Caco-2 (cell line): ENCODE results near the gene MEX3C. TPM values are rescaled to one million over a fixed set of nuclear protein-coding genes. Genes with fewer than 3 reads are reported as not detected.

Experiments
- BruUV-seq: library from RNA; stranded (reverse); fragments of 400-500 nt; replicated peaks from 2 replicates; lab custom pipeline; 2021; lab: Mats Ljungman, UMichigan
- CTCF ChIA-PET: fragments of 300-600 bp; sonication (Branson Sonifier 250); formaldehyde crosslinking; loops from one replicate; lab custom pipeline; 2022; ENCODE audit warnings: antibody characterized with exemption; lab: Charles Lee
- POLR2A ChIA-PET: fragments of 300-600 bp; sonication (Branson Sonifier 250); formaldehyde crosslinking; loops from one replicate; lab custom pipeline; 2022; ENCODE audit warnings: antibody characterized with exemption; lab: Charles Lee
- DNase-seq, 2 experiments: peaks; one replicate each; pipeline versions ENCODE4 v3.0.0 to v3.0.0-alpha.2; 2020 to 2022
- H3K27me3 ChIP-seq: replicated peaks from 2 replicates; pipeline ENCODE4 v1.6.0; 2011; ENCODE audit warnings: low read length; ENCODE audit not compliant: control insufficient read depth, insufficient read depth
- H3K36me3 ChIP-seq: 2 replicates; pipeline ENCODE4 v1.5.1; 2011; ENCODE audit warnings: low read length; ENCODE audit not compliant: control insufficient read depth, insufficient read depth
- H3K4me1 ChIP-seq: fragments of 250-450 bp; sonication (Bioruptor Pico); 2 replicates; pipeline ENCODE4 v1.5.1; 2020; ENCODE audit warnings: mild to moderate bottlenecking
- H3K4me3 ChIP-seq: 2 replicates; pipeline ENCODE4 v1.5.1; 2011; ENCODE audit warnings: low read depth, mild to moderate bottlenecking, control low read depth, low read length
- H3K9me3 ChIP-seq: fragments of 250-450 bp; sonication (Bioruptor Pico); 2 replicates; pipeline ENCODE4 v1.5.1; 2020; ENCODE audit warnings: mild to moderate bottlenecking, moderate library complexity
- H3K27ac Mint-ChIP-seq: one replicate; pipeline ENCODE4 v1.8.0; 2022; ENCODE audit warnings: mixed read lengths; ENCODE audit not compliant: unreplicated experiment
- H3K27me3 Mint-ChIP-seq: one replicate; pipeline ENCODE4 v1.8.0; 2022; ENCODE audit warnings: mixed read lengths; ENCODE audit not compliant: insufficient read depth, unreplicated experiment
- H3K36me3 Mint-ChIP-seq: one replicate; pipeline ENCODE4 v1.8.0; 2022; ENCODE audit warnings: mild to moderate bottlenecking, mixed read lengths; ENCODE audit not compliant: insufficient read depth, unreplicated experiment
- H3K4me1 Mint-ChIP-seq: one replicate; pipeline ENCODE4 v1.8.0; 2022; ENCODE audit warnings: low read depth, mixed read lengths; ENCODE audit not compliant: unreplicated experiment
- H3K4me3 Mint-ChIP-seq: one replicate; pipeline ENCODE4 v1.8.0; 2022; ENCODE audit warnings: mild to moderate bottlenecking, moderate library complexity, mixed read lengths; ENCODE audit not compliant: unreplicated experiment
- H3K9me3 Mint-ChIP-seq: one replicate; pipeline ENCODE4 v1.8.0; 2022; ENCODE audit warnings: mixed read lengths; ENCODE audit not compliant: unreplicated experiment
- intact Hi-C: fragments of 100-400 bp; cut with micrococcal nuclease; formaldehyde crosslinking; loops from one replicate; pipeline ENCODE4 v1.10.0; 2022; ENCODE audit not compliant: unreplicated experiment
- total RNA-seq: library from RNA; stranded (reverse); gene quantifications from 2 replicates; pipeline ENCODE4 v1.2.3, GENCODE V29; 2022
- TF ChIP-seq, protein P1 (sequence below), 2 experiments: fragments of 200-600 bp in 1 of 2; IDR thresholded peaks; 1 replicate in 1 of 2; 2 replicates in 1 of 2; pipeline versions ENCODE4 v1.5.1 to v1.8.0; 2011 to 2022; ENCODE audit warnings: antibody characterized with exemption in 1 of 2, control low read depth in 1 of 2, inconsistent platforms in 1 of 2, low read depth in 1 of 2, low read length in 1 of 2, mild to moderate bottlenecking in 1 of 2, moderate library complexity in 1 of 2; ENCODE audit not compliant: insufficient read depth in 1 of 2, severe bottlenecking in 1 of 2, unreplicated experiment in 1 of 2

MEX3C gene
- total RNA-seq, 1 experiment from 2014 or later, result 47.0 TPM

GRCh38 chr18:51235009-51235789, 37.7 kb upstream of the MEX3C start:
- DNase-seq, result no peak
- peaks cover 18% of the 10 kb centered on the region for H3K4me1 ChIP-seq
- Mint-ChIP-seq H3K9me3 (no peaks in the 10 kb centered on the region), H3K4me1 (peaks cover 18% of the 10 kb centered on the region), H3K36me3 (no peaks in the 10 kb centered on the region), H3K27ac (peak overlapping the region; percentile 68), H3K27me3 (no peaks in the 10 kb centered on the region), H3K4me3 (no peak overlapping the region)
- TF ChIP-seq, protein P1, sequence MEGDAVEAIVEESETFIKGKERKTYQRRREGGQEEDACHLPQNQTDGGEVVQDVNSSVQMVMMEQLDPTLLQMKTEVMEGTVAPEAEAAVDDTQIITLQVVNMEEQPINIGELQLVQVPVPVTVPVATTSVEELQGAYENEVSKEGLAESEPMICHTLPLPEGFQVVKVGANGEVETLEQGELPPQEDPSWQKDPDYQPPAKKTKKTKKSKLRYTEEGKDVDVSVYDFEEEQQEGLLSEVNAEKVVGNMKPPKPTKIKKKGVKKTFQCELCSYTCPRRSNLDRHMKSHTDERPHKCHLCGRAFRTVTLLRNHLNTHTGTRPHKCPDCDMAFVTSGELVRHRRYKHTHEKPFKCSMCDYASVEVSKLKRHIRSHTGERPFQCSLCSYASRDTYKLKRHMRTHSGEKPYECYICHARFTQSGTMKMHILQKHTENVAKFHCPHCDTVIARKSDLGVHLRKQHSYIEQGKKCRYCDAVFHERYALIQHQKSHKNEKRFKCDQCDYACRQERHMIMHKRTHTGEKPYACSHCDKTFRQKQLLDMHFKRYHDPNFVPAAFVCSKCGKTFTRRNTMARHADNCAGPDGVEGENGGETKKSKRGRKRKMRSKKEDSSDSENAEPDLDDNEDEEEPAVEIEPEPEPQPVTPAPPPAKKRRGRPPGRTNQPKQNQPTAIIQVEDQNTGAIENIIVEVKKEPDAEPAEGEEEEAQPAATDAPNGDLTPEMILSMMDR (IDR thresholded peaks at IDR 0.05; ENCODE audit: insufficient read depth in 1 of 2, low read depth in 1 of 2, low read length in 1 of 2, severe bottlenecking in 1 of 2, unreplicated experiment in 1 of 2), result no peak
- CTCF ChIA-PET, result no interaction called here
- no peak overlapping the region for H3K4me3 ChIP-seq
- POLR2A ChIA-PET, result no interaction called here
- no peaks in the 10 kb centered on the region for H3K27me3 ChIP-seq
- BruUV-seq, result no TSS peak
- H3K9me3 ChIP-seq, result no peaks in the 10 kb centered on the region
- intact Hi-C loops, result loop anchor here (5.0 to 10.0 kb wide), 2 partner anchors 42 to 150 kb away; no protein-coding TSS in a partner anchor
- no peaks in the 10 kb centered on the region for H3K36me3 ChIP-seq

DNA sequence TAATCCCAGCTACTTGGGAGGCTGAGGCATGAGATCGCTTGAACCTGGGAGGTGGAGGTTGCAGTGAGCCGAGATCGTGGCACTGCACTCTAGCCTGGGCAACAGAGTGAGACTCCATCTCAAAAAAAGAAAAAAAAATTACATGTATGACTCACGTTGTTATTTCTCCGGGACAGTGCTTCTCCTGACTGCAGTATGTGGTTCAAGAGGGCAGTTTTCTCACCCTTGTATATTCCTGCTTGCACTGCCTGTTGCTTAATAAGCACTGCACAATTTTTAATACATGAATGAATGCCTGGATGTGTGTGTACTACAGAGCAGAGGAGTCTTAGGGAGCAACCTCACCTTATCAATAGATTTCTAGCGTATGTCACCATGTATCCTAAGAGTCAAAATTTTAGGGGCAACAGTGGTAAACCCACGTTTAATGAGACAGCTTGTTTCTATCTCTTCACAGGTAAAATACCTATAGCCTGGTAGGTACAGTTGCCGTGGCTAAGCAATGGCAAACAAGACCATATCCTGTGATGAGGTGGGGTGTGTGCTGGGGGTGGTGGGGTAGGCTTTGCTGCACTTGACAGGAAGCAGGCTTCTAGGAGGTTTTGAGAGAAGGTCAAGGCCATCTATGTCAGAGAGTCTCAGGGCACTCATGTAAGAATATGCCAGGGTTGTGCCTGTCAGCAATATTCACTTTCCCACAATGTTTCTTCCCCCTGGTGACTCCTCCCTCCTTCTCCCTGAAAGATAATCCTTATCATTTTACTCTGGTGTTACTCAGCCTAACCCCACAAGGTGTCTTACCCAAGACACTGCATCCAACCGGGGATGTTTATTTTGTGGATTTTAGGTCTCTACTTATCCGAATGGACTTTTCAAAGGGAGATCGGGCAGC, 36.9 kb upstream of the MEX3C start:
- no peak overlapping the region for H3K27ac Mint-ChIP-seq
- Histone ChIP-seq H3K4me3 (no peak overlapping the region), H3K27me3 (no peaks in the 10 kb centered on the region), H3K36me3 (no peaks in the 10 kb centered on the region), H3K9me3 (no peaks in the 10 kb centered on the region), H3K4me1 (peaks cover 18% of the 10 kb centered on the region)
- intact Hi-C loops, result loop anchor here (5.0 to 10.0 kb wide), 2 partner anchors 43 to 150 kb away; no protein-coding TSS in a partner anchor
- H3K9me3 Mint-ChIP-seq, result no peaks in the 10 kb centered on the region
- no peaks in the 10 kb centered on the region for H3K27me3 Mint-ChIP-seq
- TF ChIP-seq, protein P1 (IDR thresholded peaks at IDR 0.05; ENCODE audit: insufficient read depth in 1 of 2, low read depth in 1 of 2, low read length in 1 of 2, severe bottlenecking in 1 of 2, unreplicated experiment in 1 of 2), result no peak
- ChIA-PET POLR2A (no interaction called here), CTCF (no interaction called here)
- no TSS peak for BruUV-seq
- no peaks in the 10 kb centered on the region for H3K36me3 Mint-ChIP-seq
- H3K4me3 Mint-ChIP-seq, result no peak overlapping the region
- H3K4me1 Mint-ChIP-seq, result peaks cover 18% of the 10 kb centered on the region
- no peak for DNase-seq

GRCh38 chr18:51229328-51229727, 31.8 kb upstream of the MEX3C start:
- H3K4me1 ChIP-seq, result peaks cover 5% of the 10 kb centered on the region; the same call in 1 of the 2 replicates
- no peak overlapping the region for H3K27ac Mint-ChIP-seq
- no peak overlapping the region for H3K4me3 Mint-ChIP-seq
- H3K9me3 ChIP-seq, result no peaks in the 10 kb centered on the region
- TF ChIP-seq, protein P1 (IDR thresholded peaks at IDR 0.05; ENCODE audit: insufficient read depth in 1 of 2, low read depth in 1 of 2, low read length in 1 of 2, severe bottlenecking in 1 of 2, unreplicated experiment in 1 of 2), result no peak
- CTCF ChIA-PET, result no interaction called here
- no peak overlapping the region for H3K4me3 ChIP-seq
- POLR2A ChIA-PET, result no interaction called here
- no peaks in the 10 kb centered on the region for H3K36me3 ChIP-seq
- H3K36me3 Mint-ChIP-seq, result no peaks in the 10 kb centered on the region
- no peaks in the 10 kb centered on the region for H3K9me3 Mint-ChIP-seq
- peaks cover 7% of the 10 kb centered on the region for H3K4me1 Mint-ChIP-seq
- intact Hi-C loops, result no loop called here
- H3K27me3 ChIP-seq, result no peaks in the 10 kb centered on the region
- BruUV-seq, result no TSS peak
- H3K27me3 Mint-ChIP-seq, result no peaks in the 10 kb centered on the region
- no peak for DNase-seq
